ENCODE data around the gene NFE2L1.

DNA sequence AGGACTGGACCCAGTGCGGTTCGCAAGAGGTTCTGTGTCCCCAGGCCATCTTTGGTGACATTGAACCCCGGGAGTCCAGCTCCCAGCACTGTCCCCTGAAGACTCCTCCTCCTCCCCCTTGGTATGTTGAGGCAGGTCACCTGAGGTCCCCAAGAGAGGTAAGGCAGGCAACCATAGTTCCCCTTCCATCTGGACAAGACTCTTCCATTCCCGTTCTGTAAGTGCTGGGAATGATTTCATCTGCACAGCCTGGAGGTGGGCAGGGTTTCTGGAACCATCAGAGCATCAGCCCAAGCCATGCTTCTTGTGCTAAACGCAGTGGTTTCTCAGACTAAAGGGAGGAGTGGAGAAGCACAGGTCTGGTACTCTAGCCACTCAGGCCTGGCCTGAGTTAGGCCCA, 35.5 kb upstream of the NFE2L1 start:
- TF ChIP-seq, protein P1, sequence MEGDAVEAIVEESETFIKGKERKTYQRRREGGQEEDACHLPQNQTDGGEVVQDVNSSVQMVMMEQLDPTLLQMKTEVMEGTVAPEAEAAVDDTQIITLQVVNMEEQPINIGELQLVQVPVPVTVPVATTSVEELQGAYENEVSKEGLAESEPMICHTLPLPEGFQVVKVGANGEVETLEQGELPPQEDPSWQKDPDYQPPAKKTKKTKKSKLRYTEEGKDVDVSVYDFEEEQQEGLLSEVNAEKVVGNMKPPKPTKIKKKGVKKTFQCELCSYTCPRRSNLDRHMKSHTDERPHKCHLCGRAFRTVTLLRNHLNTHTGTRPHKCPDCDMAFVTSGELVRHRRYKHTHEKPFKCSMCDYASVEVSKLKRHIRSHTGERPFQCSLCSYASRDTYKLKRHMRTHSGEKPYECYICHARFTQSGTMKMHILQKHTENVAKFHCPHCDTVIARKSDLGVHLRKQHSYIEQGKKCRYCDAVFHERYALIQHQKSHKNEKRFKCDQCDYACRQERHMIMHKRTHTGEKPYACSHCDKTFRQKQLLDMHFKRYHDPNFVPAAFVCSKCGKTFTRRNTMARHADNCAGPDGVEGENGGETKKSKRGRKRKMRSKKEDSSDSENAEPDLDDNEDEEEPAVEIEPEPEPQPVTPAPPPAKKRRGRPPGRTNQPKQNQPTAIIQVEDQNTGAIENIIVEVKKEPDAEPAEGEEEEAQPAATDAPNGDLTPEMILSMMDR (IDR thresholded peaks at IDR 0.05): no peak
- TF ChIP-seq POLR2A (IDR thresholded peaks at IDR 0.05): no peak

All from thyroid gland (tissue), 4 donors.